GM12875 (cell line): ENCODE results near the gene PLEKHH1.

Experiments used
- H3K4me3 ChIP-seq: one replicate; pipeline ENCODE4 v1.5.1; 2011; ENCODE audit warnings: low read depth, low read length, control low read depth
- TF ChIP-seq, protein P1 (sequence below): IDR thresholded peaks from 2 replicates; pipeline ENCODE4 v1.5.1; 2011; ENCODE audit warnings: low read depth, mild to moderate bottlenecking, control low read depth, inconsistent platforms, low read length, moderate library complexity, borderline replicate concordance; ENCODE audit not compliant: insufficient read depth

PLEKHH1 gene

GRCh38 chr14:67574806-67575205 lies 41.7 kb downstream of the PLEKHH1 start:
- TF ChIP-seq, protein P1, sequence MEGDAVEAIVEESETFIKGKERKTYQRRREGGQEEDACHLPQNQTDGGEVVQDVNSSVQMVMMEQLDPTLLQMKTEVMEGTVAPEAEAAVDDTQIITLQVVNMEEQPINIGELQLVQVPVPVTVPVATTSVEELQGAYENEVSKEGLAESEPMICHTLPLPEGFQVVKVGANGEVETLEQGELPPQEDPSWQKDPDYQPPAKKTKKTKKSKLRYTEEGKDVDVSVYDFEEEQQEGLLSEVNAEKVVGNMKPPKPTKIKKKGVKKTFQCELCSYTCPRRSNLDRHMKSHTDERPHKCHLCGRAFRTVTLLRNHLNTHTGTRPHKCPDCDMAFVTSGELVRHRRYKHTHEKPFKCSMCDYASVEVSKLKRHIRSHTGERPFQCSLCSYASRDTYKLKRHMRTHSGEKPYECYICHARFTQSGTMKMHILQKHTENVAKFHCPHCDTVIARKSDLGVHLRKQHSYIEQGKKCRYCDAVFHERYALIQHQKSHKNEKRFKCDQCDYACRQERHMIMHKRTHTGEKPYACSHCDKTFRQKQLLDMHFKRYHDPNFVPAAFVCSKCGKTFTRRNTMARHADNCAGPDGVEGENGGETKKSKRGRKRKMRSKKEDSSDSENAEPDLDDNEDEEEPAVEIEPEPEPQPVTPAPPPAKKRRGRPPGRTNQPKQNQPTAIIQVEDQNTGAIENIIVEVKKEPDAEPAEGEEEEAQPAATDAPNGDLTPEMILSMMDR, result no peak

GRCh38 chr14:67575684-67576083 lies 42.6 kb downstream of the PLEKHH1 start:
- TF ChIP-seq, protein P1, result no peak
- no peak overlapping the region for H3K4me3 ChIP-seq

More at GRCh38 chr14:67574806-67575205, 41.7 kb downstream of the PLEKHH1 start:
- no peak overlapping the region for H3K4me3 ChIP-seq

DNA sequence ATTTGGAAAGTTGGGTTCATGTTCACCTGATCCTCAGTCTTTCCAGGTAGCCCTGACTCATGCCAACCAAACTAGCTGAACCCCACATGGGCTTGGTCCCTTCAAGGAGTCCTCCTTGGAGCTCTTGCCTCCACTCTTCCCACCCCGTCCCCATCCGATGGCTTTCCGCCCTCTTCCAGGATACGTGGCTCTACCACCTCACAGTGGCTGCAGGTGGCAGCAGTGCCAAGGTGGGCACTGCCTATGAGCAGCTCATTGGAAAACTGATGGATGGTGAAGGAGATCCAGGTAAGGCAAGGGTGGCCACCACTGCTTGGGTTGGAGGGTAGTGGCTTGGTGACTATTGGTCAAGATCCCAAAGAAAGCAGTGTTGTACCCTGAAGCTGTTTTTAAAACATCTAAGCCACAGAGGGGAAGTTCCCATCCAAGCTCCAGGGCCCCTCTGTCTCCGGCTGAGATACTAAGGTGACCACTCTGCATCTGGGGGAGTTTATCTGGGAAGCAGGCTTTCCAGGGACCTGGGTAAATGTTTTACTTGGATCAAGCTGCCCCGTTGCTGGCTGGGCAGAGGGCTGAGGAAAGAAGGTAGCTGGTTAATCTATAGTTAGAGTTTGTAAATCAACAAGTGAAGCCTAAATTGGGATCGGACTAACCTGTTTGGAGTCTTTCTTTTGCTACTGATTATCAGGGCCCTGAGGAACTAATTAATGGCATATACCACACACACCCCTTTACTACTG lies 43.3 kb downstream of the PLEKHH1 start:
- H3K4me3 ChIP-seq, result no peak overlapping the region
- TF ChIP-seq, protein P1, result no peak

- TF ChIP-seq, protein P1, result no peak
These were observed 44.2 kb downstream of the PLEKHH1 start for GRCh38 chr14:67577181-67577808.

GRCh38 chr14:67577909-67578749 lies 45.0 kb downstream of the PLEKHH1 start:
- H3K4me3 ChIP-seq, result no peak overlapping the region
- TF ChIP-seq, protein P1, result no peak

More at GRCh38 chr14:67577181-67577808, 44.2 kb downstream of the PLEKHH1 start:
- H3K4me3 ChIP-seq, result no peak overlapping the region

DNA sequence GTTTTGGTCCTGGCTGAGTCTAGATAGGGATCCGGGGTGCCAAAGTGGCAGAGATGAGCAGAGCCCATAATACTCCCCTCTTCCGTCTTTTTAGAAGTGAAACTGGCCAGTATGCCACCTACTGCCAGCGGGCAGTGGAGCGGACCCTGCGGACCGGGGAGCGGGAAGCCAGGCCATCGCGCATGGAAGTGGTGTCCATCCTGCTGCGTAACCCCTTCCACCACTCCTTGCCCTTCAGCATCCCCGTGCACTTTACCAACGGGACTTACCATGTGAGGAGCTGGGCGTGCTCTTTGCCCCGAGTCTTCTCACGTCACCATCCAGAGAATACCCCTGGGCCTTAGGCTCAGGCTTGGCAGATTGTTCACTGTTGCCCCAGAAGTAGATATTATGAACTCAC lies 46.0 kb downstream of the PLEKHH1 start:
- TF ChIP-seq, protein P1, result no peak
- H3K4me3 ChIP-seq, result no peak overlapping the region
